Heart right ventricle (tissue), 16 donors: Measurements from ENCODE around the gene SND1. TPM values are rescaled to one million over a fixed set of nuclear protein-coding genes. Genes with fewer than 3 reads are reported as not detected.

ENCODE experiments used
- ATAC-seq, 8 donors: fragments of 200-7000 bp; cut with Tn5 transposase; one replicate each; pipeline ENCODE4 v1.9.1; 2020; ENCODE audit warnings: mild to moderate bottlenecking in 8 of 8, moderate library complexity in 8 of 8, moderate number of reproducible peaks in 1 of 8
- DNase-seq, 2 donors: peaks; one replicate each; pipeline ENCODE4 v3.0.0-alpha.2; 2020
- H3K27ac ChIP-seq, 10 donors: fragments of 200-600 bp; sonication (generic) in 2 of 10; one replicate each; pipeline versions ENCODE4 v1.5.0 to v1.8.0; 2020 to 2022; ENCODE audit warnings: mild to moderate bottlenecking in 3 of 10
- H3K27me3 ChIP-seq, 7 donors: fragments of 200-600 bp; one replicate each; pipeline ENCODE4 v1.8.0; 2021 to 2022; ENCODE audit warnings: mild to moderate bottlenecking in 2 of 7
- H3K36me3 ChIP-seq, 9 donors: fragments of 200-600 bp; sonication (generic) in 1 of 9; one replicate each; pipeline versions ENCODE4 v1.5.0 to v1.8.0; 2020 to 2022; ENCODE audit warnings: mild to moderate bottlenecking in 2 of 9
- H3K4me1 ChIP-seq, 9 donors: fragments of 200-600 bp; sonication (generic) in 1 of 9; one replicate each; pipeline versions ENCODE4 v1.5.0 to v1.8.0; 2020 to 2022; ENCODE audit warnings: mild to moderate bottlenecking in 4 of 9
- H3K4me3 ChIP-seq, 10 donors: fragments of 200-600 bp; sonication (generic) in 2 of 10; one replicate each; pipeline versions ENCODE4 v1.5.0 to v1.8.0; 2020 to 2022; ENCODE audit warnings: mild to moderate bottlenecking in 7 of 10, moderate library complexity in 2 of 10
- H3K9me3 ChIP-seq, 11 donors: fragments of 200-600 bp in 10 of 11; sonication (generic) in 2 of 11; one replicate each; pipeline versions ENCODE4 v1.5.0 to v1.8.0; 2013 to 2022; ENCODE audit warnings: mild to moderate bottlenecking in 2 of 11, control low read depth in 1 of 11, moderate library complexity in 1 of 11
- CTCF ChIP-seq, 9 donors: fragments of 200-600 bp; sonication (generic) in 2 of 9; IDR thresholded peaks; one replicate each; pipeline versions ENCODE4 v1.5.0 to v1.8.0; 2021 to 2022; ENCODE audit warnings: antibody characterized with exemption in 9 of 9, mild to moderate bottlenecking in 5 of 9, moderate library complexity in 1 of 9
- WGBS, 2 donors: extraction: QIAGEN DNeasy Blood & Tissue Kit; methylation state at CpG; one replicate each; pipeline ENCODE4 v1.1.7; 2013; ENCODE audit warnings: inconsistent platforms in 1 of 2; 5-methylcytosine and 5-hydroxymethylcytosine counted together
- intact Hi-C, 10 donors: fragments of 100-400 bp; cut with DNase I; formaldehyde crosslinking; loops; one replicate each; pipeline versions ENCODE4 v1.11.1 to v1.14.2; 2022
- polyA plus RNA-seq, 2 donors: library from polyadenylated mRNA; stranded (reverse); fragments of 200-250 nt; gene quantifications; one replicate each; pipeline ENCODE4 v1.2.3, GENCODE V29; 2013
- total RNA-seq, 10 donors: library from RNA; stranded (reverse); fragmentation: NEBNext Ultra II Directional in 3 of 10; extraction: Animal tissue kit (Norgen Biotek cat#: 25700) in 3 of 10; gene quantifications; one replicate each; pipeline versions ENCODE4 v1.2.1 to v1.2.4, GENCODE V29; 2021 to 2023
- donor health status: Arrhythmogenic right ventricular cardiomyopathy.
- donor health status: ischemic (EF 13 %, LVEDD 7.1; RV severe dilation, severe dysfunction).
- donor health status: healthy with polysubstance abuse.
- donor health status: DM: no; HTN: yes; CAD: no.
- donor health status: DM: no; HTN: no; CAD: no.
- donor health status: ischemic (EF 25% LVEDD 6.9; RV normal size, moderate dysfunction).
- donor health status: ischemic (EF 25% LVEDD 5.7; RV mildly dilated, moderate dysfunction).
- donor health status: healthy.
- donor health status: DM: yes; HTN: yes; CAD: no.
- donor health status: Ischemic cardiomyopathy.
- donor health status: ischemic (EF 35%, LVEDD 5.7; RV mildly dilated, moderate dysfunction).
- donor health status: nonischemic (EF 11% LVEDD 7.7; RV severe dilation, severe dysfunction).
- donor health status: DM: yes; HTN: yes; CAD: no.
- donor health status: PGD.
- donor health status: ischemic (EF 29% LVEDD 5.4; RV normal size, mild dysfunction).
- donor health status: nonischemic (EF 23%, LVEDD 6.1; RV moderate dilation, normal function).

The SND1 gene
- total and polyA plus RNA-seq, 12 donors = 39.9 to 107 (median 80.8) TPM

DNA sequence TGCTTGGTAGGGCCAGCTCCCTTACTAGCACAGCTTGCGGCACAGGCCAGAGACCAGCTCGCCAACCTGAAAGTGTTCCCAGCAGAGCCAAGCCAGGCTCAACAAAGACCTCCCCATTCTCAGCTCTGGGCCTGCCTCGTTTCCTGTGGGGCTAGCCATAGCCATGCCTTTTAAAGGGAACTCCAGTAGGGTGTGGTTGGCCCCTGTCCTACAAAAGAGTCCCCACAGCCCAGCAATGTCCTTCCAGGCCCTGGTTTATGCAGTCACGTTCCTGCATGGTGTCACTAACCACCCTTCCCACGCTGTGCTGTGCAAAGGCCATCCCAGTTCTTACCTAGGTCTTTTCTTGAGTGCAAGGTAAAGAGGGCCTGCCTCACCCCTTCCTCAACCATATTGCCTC lies 467.0 kb downstream of the SND1 start:
- H3K27ac ChIP-seq = no peak overlapping the region
- H3K36me3 ChIP-seq = no peaks in the 10 kb centered on the region
- no peak for DNase-seq
- no peak overlapping the region for H3K4me3 ChIP-seq
- 85 to 92% methylated on average over 5 of the region's 5 CpGs for WGBS, 2 donors
- intact Hi-C loops = no loop called here
- H3K27me3 ChIP-seq = peaks cover 0 to 8% (median 0%) of the 10 kb centered on the region in 7 donors
- ATAC-seq = no peak
- TF ChIP-seq CTCF (IDR thresholded peaks at IDR 0.05) = no peak
- H3K4me1 ChIP-seq = peaks cover 0 to 25% (median 8%) of the 10 kb centered on the region in 9 donors
- H3K9me3 ChIP-seq = no peaks in the 10 kb centered on the region

DNA sequence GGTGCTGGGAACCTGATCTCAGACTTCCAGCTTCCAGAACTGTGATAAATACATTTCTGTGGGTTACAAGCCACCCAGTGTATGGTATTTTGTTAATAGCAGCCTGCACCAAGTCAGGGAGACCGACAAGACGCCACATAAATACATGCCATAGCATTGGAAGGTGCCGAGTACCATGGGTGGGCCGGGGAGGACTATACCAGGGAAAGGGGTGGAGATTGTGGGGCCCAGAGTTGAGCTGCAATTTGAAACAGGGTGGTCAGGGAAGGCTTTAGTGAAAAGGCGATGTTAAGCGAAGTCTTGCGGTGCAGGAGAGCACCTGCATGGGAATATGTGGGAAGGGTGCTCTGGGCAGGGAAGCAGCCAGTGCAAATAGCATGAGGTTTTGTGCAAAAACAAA lies 468.1 kb downstream of the SND1 start:
- no peaks in the 10 kb centered on the region for H3K9me3 ChIP-seq
- peaks cover 0 to 28% (median 8%) of the 10 kb centered on the region in 9 donors for H3K4me1 ChIP-seq
- H3K27ac ChIP-seq = no peak overlapping the region
- no peak for TF ChIP-seq CTCF (IDR thresholded peaks at IDR 0.05)
- WGBS, 2 donors = 98 to 99% methylated on average over 7 of the region's 7 CpGs
- ATAC-seq (no peak), DNase-seq (no peak)
- no peaks in the 10 kb centered on the region for H3K36me3 ChIP-seq
- no peak overlapping the region for H3K4me3 ChIP-seq
- intact Hi-C loops = no loop called here
- peaks cover 0 to 8% (median 0%) of the 10 kb centered on the region in 7 donors for H3K27me3 ChIP-seq

GRCh38 chr7:128120976-128121490 lies 469.0 kb downstream of the SND1 start:
- Histone ChIP-seq H3K4me3 (peak overlapping the region in 4 of 10 donors; percentile 42 to 49 (median 46)), H3K27ac (peak overlapping the region in 2 of 10 donors; percentile 1 to 10), H3K9me3 (no peaks in the 10 kb centered on the region), H3K4me1 (peaks cover 0 to 27% (median 8%) of the 10 kb centered on the region in 9 donors), H3K36me3 (no peaks in the 10 kb centered on the region), H3K27me3 (peaks cover 0 to 5% (median 0%) of the 10 kb centered on the region in 7 donors)
- DNase-seq = no peak
- no peak for ATAC-seq
- WGBS, 2 donors = 71 to 76% methylated on average over 7 of the region's 7 CpGs
- TF ChIP-seq CTCF (IDR thresholded peaks at IDR 0.05) = no peak
- intact Hi-C loops = no loop called here

DNA sequence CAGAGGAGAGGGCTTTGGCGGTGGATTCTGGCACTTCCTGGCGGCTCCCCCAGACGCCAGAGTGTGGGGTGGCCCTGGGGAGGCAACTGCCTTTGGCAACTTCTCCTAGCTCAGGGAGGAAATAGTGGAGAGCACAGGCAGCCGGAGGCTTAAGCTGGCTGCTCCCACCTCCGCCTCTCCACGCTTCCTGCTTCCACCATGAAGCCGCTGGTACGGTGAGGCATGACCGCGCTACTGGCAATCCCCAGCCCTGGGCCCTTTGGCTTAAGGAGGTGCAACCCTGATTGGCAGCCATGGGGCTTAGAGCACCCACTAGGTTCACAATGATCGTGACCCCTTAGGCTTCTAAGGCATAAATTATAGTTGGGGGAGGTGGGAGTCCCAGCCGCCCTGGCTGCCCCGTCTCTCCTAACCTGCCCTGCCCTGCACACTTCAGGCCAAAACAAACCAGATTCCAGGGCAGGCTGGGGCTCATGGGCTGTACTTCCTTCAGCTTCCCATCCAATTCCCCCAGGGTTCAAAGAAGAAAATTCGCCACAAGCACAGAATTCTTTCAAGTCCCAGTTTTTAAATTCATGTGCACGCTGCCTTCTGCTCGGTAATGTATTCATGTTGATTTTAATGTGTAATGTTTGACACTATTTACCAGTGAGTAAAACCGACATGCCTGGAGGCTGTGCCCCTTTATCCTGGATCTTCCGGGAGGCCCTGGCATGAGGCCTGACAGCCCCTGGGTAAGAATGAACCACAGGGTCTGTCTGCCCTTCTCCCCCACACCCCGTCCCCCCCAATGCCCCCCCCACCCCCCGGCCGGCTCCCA lies 469.9 kb downstream of the SND1 start:
- no peaks in the 10 kb centered on the region for H3K27me3 ChIP-seq
- H3K9me3 ChIP-seq = no peaks in the 10 kb centered on the region
- TF ChIP-seq CTCF (IDR thresholded peaks at IDR 0.05) = no peak
- H3K36me3 ChIP-seq = no peaks in the 10 kb centered on the region
- ATAC-seq = peak; percentile 75 to 88 (median 82)
- WGBS, 2 donors = 51 to 66% methylated on average over 21 of the region's 21 CpGs
- DNase-seq = peak; percentile 28 to 36
- peaks cover 0 to 28% (median 8%) of the 10 kb centered on the region in 9 donors for H3K4me1 ChIP-seq
- intact Hi-C loops = no loop called here
- peak overlapping the region in 2 of 10 donors; percentile 1 to 10 for H3K27ac ChIP-seq
- peak overlapping the region in 8 of 10 donors; percentile 13 to 49 (median 36) for H3K4me3 ChIP-seq
